Heart left ventricle (tissue), 13 donors: ENCODE measurements around the gene MKX.

Experiments
- CTCF ChIP-seq, 12 donors: fragments of 200-600 bp; sonication (generic) in 4 of 12; IDR thresholded peaks; one replicate each; pipeline versions ENCODE4 v1.5.0 to v1.8.0; 2018 to 2022; ENCODE audit warnings: antibody characterized with exemption in 12 of 12, mild to moderate bottlenecking in 5 of 12
- POLR2A ChIP-seq, 2 donors: fragments of 450-650 bp; IDR thresholded peaks; one replicate each; pipeline ENCODE4 v1.6.1; 2017; ENCODE audit warnings: antibody characterized with exemption in 2 of 2, mild to moderate bottlenecking in 2 of 2, moderate library complexity in 2 of 2
- donor health status: ischemic (EF 13 %, LVEDD 7.1; RV severe dilation, severe dysfunction).
- donor health status: DM: no; HTN: yes; CAD: no.
- donor health status: DM: no; HTN: no; CAD: no.
- donor health status: ischemic (EF 25% LVEDD 6.9; RV normal size, moderate dysfunction).
- donor health status: ischemic (EF 25% LVEDD 5.7; RV mildly dilated, moderate dysfunction).
- donor health status: ischemic (EF 35%, LVEDD 5.7; RV mildly dilated, moderate dysfunction).
- donor health status: nonischemic (EF 11% LVEDD 7.7; RV severe dilation, severe dysfunction).
- donor health status: DM: yes; HTN: yes; CAD: no.
- donor health status: PGD.
- donor health status: ischemic (EF 29% LVEDD 5.4; RV normal size, mild dysfunction).
- donor health status: nonischemic (EF 23%, LVEDD 6.1; RV moderate dilation, normal function).

- TF ChIP-seq POLR2A (IDR thresholded peaks at IDR 0.05) (no peak), CTCF (IDR thresholded peaks at IDR 0.05) (no peak)
Measured at GRCh38 chr10:27730041-27730440, 15.6 kb downstream of the MKX start.
